Erythroblast (primary cell): ENCODE results near the gene TAS1R1.
"Not testable (repeated sequence)": the region's sequence is repeated elsewhere in the genome, so short reads cannot be mapped to it uniquely, and the experiment has no call there.

ENCODE experiments used
- DNase-seq, 2 experiments: peaks; one replicate each; lab custom pipeline; 2025; lab: John Stamatoyannopoulos, UW
- GATA1 ChIP-seq: IDR thresholded peaks from 2 replicates; pipeline ENCODE4 v1.6.1; 2011; ENCODE audit warnings: low read depth, mild to moderate bottlenecking, control low read depth, low read length, moderate library complexity
- POLR2A ChIP-seq: IDR thresholded peaks from 2 replicates; pipeline ENCODE4 v1.6.1; 2011; ENCODE audit warnings: mild to moderate bottlenecking, low read length

TAS1R1 gene

GRCh38 chr1:6534248-6534822, 20.8 kb upstream of the TAS1R1 start:
- no peak for DNase-seq
- TF ChIP-seq GATA1, result no peak
- no peak for TF ChIP-seq POLR2A

- TF ChIP-seq GATA1 (no peak), POLR2A (no peak)
- no peak for DNase-seq
These were observed 19.9 kb upstream of the TAS1R1 start for GRCh38 chr1:6535214-6535613.

- DNase-seq, result no peak
- TF ChIP-seq POLR2A (no peak), GATA1 (no peak)
These were observed 18.8 kb upstream of the TAS1R1 start for GRCh38 chr1:6536291-6536690.

- no peak for DNase-seq
- TF ChIP-seq POLR2A, result no peak
- TF ChIP-seq GATA1, result no peak
These were observed 16.2 kb upstream of the TAS1R1 start for GRCh38 chr1:6538956-6539355.

GRCh38 chr1:6544831-6545230, 10.3 kb upstream of the TAS1R1 start:
- no peak for DNase-seq
- no peak for TF ChIP-seq POLR2A

GRCh38 chr1:6545276-6546112, 9.6 kb upstream of the TAS1R1 start:
- no peak for TF ChIP-seq POLR2A
- no peak for TF ChIP-seq GATA1
- no peak for DNase-seq

- TF ChIP-seq GATA1 (no peak), POLR2A (no peak)
- no peak for DNase-seq
These were observed 8.8 kb upstream of the TAS1R1 start for GRCh38 chr1:6546326-6546725.

- DNase-seq, result no peak
- TF ChIP-seq GATA1 (no peak), POLR2A (no peak)
These were observed 7.8 kb upstream of the TAS1R1 start for GRCh38 chr1:6547301-6547700.

- peak; percentile 63 for TF ChIP-seq POLR2A
- no peak for TF ChIP-seq GATA1
- peak; percentile 94 to 97 for DNase-seq
These were observed 838 bp upstream of the TAS1R1 start, which contains the start of gene NOL9 for GRCh38 chr1:6554031-6554906. TSS of gene NOL9 (minus strand) at chr1:6554513. CDS start at chr1:6554502, 11 bp downstream.

- no peak for DNase-seq
- no peak for TF ChIP-seq GATA1
- TF ChIP-seq POLR2A, result no peak
These were observed 2.5 kb downstream of the TAS1R1 start for GRCh38 chr1:6557597-6557996.

- not testable (repeated sequence) for DNase-seq
These were observed 4.1 kb downstream of the TAS1R1 start for GRCh38 chr1:6559161-6559560.

GRCh38 chr1:6560267-6560666, 5.2 kb downstream of the TAS1R1 start:
- TF ChIP-seq POLR2A (no peak), GATA1 (no peak)
- DNase-seq, result no peak

- DNase-seq, result no peak
- TF ChIP-seq GATA1 (no peak), POLR2A (no peak)
These were observed 13.9 kb downstream of the TAS1R1 start for GRCh38 chr1:6569033-6569432.

GRCh38 chr1:6570100-6570499, 15.0 kb downstream of the TAS1R1 start:
- DNase-seq, result no peak
- TF ChIP-seq GATA1 (no peak), POLR2A (no peak)
